ENCODE measurements around the gene FTCD.
A peak's percentile ranks its signal among the peaks of the same experiment; 100 is the strongest.
"Not testable (repeated sequence)": the region's sequence is repeated elsewhere in the genome, so short reads cannot be mapped to it uniquely, and the experiment has no call there.

The FTCD gene

DNA sequence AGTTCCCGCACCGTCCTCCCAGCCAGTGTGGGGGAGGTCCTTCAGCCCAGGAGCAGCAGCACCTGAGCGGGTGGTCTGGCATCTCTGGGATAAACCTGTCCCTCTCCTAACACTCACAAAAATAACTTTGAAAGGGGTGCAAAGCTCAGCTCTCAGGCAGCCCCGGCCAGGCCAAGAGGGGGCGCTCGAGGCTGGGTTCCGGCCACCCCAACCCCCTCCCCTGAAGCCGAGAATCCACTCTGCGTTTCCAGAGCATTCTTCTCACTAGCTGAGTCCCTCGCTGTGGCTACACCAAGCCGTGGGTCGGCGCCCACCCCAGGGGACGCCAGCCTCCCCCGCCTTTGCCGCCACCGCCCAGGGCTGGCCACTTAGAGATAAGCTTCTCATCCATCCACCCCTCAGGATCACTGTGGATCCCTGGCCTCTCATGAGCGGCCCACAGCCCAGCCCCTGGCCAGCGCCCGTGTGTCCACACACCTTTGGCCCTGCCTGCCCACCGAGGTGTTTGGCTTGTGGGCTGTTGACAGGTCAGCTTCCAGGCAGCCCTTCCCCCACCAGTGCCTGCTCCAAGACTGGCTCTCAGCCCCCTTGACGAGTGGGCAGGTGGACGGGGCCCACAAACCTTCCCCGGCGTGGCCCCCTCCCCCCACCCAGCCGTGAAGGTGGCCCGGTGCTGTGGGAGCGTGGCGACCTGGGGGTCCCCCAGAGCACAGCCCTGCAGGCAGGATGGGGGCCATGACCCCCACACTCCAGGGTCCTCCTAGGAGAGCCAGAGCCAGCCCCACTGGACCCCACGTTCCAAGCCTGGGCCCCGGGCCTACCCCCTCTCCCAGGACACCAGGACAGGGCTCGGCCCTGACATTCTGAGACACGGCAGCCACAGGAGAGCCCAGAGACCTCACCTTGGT is 1.9 kb downstream of the FTCD start:
- peak; percentile 42 for DNase-seq

DNA sequence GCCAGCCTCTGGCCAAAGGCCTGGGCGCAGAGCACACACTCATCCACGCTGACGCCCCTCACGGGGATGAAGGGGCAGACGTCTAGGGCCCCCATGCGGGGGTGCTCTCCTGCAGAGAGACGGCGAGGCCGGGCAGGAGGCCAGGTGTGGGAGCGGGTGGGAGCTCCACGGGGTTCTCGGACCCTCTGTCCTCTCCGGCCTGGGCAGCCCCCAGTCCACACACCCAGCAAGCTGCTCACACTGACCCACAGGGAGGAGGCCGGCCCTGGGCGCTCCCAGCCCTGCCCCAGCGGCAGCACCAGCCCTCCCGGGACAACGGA is 2.5 kb downstream of the FTCD start:
- no peak for DNase-seq

GRCh38 chr21:46151989-46152926 is 3.1 kb downstream of the FTCD start:
- no peak for DNase-seq

DNA sequence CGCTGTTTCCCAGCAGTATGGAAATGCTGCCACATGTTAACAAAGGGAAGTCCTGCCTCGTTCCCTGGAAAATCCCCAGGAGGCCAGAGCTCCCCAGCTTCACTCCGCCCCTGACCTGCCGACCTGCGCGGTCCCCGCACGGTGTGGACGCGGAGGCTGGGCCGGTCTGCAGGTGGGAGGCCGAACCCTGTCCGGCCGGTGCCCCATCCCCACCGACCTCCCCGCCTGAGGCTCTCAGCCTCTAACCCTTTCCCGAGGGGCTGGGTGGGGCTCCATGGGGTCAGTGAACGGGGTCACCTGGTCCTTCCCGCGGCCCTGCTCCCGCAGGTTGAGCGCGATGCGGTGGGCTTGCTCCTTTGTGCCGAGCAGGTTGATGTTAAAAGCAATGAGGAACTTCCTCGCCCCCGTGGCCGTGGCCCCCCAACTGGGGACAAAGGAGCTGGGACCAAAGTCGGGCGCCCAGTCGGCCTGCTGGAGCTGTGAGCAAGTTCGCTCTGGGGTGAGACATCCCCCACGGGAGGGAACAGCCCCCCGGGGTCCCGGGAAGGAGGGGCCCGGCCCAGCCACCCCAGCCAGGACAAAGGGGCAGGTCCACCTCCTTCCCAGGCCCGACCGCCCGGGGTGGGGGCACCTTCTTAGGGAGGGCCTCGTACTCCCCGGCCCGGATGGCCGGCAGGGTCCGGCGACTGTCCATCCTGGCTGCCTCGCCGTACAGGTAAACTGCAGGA is 4.0 kb downstream of the FTCD start:
- no peak for DNase-seq

GRCh38 chr21:46150491-46151121 is 4.8 kb downstream of the FTCD start:
- no peak for DNase-seq

GRCh38 chr21:46150073-46150472 is 5.3 kb downstream of the FTCD start:
- no peak for DNase-seq

GRCh38 chr21:46149205-46149901 is 6.0 kb downstream of the FTCD start:
- DNase-seq, result no peak

DNA sequence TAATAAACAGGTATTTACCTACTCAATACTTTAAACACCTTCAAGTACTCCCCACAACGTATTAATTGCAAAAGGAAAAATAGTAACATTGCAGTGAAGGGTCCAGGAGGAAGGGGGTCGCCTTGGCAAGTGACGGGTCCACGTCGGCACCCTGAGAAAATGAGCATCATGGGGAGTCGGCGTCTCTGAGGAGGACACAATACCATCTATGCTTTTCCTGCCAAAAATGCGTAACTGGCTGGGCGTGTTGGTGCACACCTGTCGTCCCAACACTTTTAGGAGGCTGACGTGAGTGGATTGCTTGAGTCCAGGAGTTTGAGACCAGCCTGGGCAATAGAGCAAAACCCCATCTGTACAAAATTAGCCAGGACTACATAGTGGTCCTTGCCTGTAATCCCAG is 7.3 kb downstream of the FTCD start:
- no peak for DNase-seq

DNA sequence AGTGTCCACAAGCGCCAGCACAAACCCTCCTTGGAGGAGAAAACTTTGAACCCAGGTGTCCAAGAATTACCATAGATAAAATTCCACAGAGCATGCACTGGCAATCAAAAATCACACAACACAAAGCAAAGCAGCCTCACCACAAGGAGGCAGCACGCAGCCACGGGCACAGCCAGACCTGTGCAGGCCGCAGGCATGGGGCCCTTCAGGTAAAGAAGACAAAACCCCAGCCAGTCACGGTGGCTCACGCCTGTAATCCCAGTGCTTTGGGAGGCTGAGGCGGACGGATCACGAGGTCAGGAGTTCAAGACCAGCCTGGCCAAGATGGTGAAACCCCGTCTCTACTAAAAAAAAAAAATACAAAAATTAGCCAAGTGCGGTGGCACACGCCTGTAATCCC is 8.0 kb downstream of the FTCD start:
- DNase-seq, result not testable (repeated sequence)

DNA sequence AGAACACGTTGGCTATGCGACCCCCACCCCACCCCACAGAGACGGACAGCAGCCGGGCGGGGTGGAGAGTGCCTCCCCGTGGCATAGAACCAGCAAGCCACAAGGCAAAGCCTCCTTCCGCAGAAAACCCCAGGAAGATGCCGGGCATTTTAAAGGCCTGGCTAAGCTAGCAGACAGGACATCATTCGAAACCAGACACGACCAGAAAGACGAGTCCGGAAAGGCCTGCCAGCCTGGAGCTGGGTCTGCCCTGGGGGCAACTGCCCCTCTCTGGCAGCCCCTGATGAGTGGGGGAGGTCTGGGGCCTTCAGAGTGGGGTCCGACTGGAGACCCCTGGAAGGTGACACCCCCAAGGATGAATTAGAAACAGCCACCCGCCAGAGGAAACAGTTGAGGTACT is 8.5 kb downstream of the FTCD start:
- DNase-seq, result no peak

GRCh38 chr21:46145840-46146691 is 9.3 kb downstream of the FTCD start:
- no peak for DNase-seq

DNA sequence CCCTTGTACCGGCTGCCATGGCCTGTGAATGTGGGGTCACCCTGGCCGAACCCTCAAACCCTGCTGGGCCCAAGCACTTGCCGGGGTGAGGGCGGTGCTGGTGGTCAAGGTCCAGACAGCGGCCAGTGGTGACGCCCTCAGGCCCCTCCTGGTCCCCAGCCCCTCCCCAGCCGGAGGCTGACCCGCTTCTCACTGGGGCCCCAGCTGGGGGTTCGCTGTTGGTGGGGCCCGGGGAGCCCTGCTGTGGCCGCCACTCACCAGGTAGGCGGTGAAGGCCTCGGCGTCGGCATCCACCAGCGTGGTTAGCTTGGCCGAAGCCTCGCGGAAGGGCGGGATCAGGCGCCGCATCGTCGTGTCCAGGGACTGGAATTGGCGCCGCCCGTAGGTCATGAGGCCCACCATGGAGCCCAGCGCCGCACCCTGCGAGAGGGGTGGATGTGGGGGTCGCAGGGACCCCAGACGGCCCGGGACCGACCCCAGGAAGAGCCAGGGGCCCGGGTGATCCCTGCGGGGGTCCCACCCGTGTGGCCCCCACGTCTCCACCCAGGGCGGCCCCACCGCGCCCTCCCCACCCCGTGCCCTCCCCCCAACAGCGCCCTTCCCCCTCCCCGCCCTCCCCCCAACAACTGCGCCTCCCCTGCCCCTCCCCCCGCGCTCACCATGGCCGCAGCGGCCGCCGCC is 10.1 kb downstream of the FTCD start:
- no peak for DNase-seq

DNA sequence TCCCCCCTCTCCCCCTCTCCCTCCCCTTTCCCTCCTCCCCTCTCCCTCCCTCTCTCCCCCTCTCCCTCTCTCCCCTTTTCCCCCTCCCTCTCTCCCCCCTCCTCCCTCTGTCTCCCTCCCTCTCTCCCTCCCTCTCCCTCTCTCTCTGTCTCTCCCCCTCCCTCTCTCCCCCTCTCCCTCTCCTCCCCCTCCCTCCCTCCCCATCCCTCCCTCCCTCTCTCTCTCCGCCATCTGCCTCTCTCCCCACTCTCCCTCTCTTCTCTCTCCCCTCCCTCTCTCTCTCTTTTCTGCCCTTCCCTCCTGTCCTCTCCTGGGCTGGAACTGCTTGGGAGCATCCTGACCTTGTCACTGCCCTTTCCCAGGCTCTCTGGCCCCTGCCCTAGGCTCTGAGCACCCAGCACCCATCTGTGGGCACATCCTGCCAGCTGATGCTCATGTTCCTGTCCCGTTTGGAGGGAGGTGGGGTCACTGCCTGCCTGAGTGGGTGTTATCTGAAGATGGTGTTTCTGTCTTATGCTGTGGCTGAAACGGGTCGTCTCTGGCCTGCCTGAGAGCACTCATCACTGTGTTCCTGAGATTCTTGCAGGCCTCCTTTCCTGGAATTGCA is 10.8 kb downstream of the FTCD start:
- DNase-seq, result no peak

GRCh38 chr21:46142582-46143473 is 12.6 kb downstream of the FTCD start:
- DNase-seq, result no peak

DNA sequence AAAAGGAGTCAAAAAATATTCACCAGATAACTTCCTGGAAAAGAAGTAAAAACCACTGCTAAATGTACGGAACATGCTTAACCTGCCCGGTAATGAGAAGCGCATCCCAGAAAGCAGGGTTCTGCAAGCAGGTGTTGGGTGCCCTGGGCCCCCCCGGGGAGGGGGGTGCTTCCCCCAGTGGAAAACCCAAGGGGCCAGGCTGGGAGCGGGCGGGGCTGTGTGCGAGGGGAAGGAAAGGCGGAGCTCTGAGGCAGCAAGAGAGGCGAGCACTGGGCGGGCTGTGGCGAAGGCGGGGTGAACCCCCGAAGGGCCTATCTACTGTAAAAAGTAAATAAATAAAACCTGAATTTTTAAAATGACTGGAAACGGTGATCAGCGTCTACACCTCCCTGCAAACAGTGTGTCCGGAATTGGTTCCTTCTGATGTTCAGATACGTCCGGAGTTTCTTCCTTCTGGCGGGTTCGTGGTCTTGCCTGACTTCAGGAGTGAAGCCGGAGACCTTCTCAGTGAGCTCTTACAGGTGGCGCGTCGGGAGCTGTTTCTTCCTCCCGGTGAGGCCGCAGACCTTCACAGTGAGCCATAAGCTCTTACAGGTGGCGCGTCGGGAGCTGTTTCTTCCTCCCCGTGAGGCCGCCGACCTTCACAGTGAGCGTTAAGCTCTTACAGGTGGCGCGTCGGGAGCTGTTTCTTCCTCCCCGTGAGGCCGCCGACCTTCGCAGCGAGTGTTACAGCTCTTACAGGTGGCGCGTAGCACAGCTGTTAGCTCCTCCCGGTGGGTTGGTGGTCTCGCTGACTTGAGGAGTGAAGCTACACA is 13.4 kb downstream of the FTCD start:
- DNase-seq, result no peak

GRCh38 chr21:46140352-46141003 is 14.9 kb downstream of the FTCD start:
- not testable (repeated sequence) for DNase-seq

DNA sequence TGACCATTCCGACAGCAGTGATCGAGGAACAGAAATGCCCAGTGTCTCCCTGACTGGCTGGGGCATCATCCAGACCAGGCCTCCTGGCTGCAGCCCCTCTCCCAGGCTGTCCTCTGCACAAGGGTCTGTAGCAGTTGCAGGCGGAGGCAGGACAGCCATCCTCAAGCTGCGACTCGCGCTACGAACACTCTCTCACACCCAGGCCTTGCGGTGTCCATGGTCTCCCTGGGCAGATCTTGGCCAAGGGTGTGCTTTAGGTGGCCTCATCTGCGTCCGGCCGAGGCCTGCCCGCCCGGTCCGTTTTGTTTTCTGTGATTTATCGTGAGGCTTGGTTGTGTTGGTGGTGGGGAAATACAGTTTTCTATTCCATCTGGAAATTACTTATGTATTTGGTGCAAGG is 15.7 kb downstream of the FTCD start:
- no peak for DNase-seq

Measured in fibroblast of skin of back (primary cell).